ENCODE measurements around the gene POU2F3. TPM values are rescaled to one million over a fixed set of nuclear protein-coding genes. Genes with fewer than 3 reads are reported as not detected.
A peak's percentile ranks its signal among the peaks of the same experiment; 100 is the strongest.

The POU2F3 gene
- total RNA-seq, 4 donors from 2014 or later, result 1.1 to 2.9 (median 1.5) TPM; not detected in 1

- Histone ChIP-seq H3K36me3 (no peaks in the 10 kb centered on the region), H3K4me3 (no peak overlapping the region), H3K4me1 (peaks cover 23 to 56% (median 26%) of the 10 kb centered on the region in 3 donors), H3K27me3 (no peaks in the 10 kb centered on the region), H3K27ac (no peak overlapping the region), H3K9me3 (no peaks in the 10 kb centered on the region)
- TF ChIP-seq CTCF (IDR thresholded peaks at IDR 0.05) (no peak), POLR2A (IDR thresholded peaks at IDR 0.05) (no peak)
- WGBS, 2 donors, result 66 to 72% methylated on average over 5 to 6 of the region's 7 CpGs
- intact Hi-C loops (cut with DNase I), result no loop called here
- no peak for DNase-seq
These were observed 34.3 kb upstream of the POU2F3 start for GRCh38 chr11:120205596-120206161.

GRCh38 chr11:120207512-120207911 is 32.4 kb upstream of the POU2F3 start:
- DNase-seq, result no peak
- no peak for TF ChIP-seq POLR2A (IDR thresholded peaks at IDR 0.05)
- Histone ChIP-seq H3K27ac (peak overlapping the region in 3 of 4 donors; percentile 80 to 90 (median 89)), H3K4me1 (peaks cover 31 to 70% (median 32%) of the 10 kb centered on the region in 3 donors), H3K27me3 (peaks cover 0 to 5% (median 0%) of the 10 kb centered on the region in 4 donors), H3K9me3 (no peaks in the 10 kb centered on the region), H3K4me3 (no peak overlapping the region), H3K36me3 (no peaks in the 10 kb centered on the region)
- intact Hi-C loops (cut with DNase I), result no loop called here
- 69 to 75% methylated on average over 7 of the region's 7 CpGs for WGBS, 2 donors

GRCh38 chr11:120208001-120208441 is 31.9 kb upstream of the POU2F3 start:
- DNase-seq, result no peak
- no peak overlapping the region for H3K4me3 ChIP-seq
- WGBS, 2 donors, result 48 to 61% methylated on average over 13 of the region's 13 CpGs
- peaks cover 0 to 5% (median 0%) of the 10 kb centered on the region in 4 donors for H3K27me3 ChIP-seq
- H3K27ac ChIP-seq, result peak overlapping the region in 3 of 4 donors; percentile 80 to 90 (median 89)
- H3K4me1 ChIP-seq, result peaks cover 32 to 75% (median 33%) of the 10 kb centered on the region in 3 donors
- H3K9me3 ChIP-seq, result no peaks in the 10 kb centered on the region
- H3K36me3 ChIP-seq, result no peaks in the 10 kb centered on the region
- intact Hi-C loops (cut with DNase I), result no loop called here
- TF ChIP-seq CTCF (IDR thresholded peaks at IDR 0.05), result no peak
- TF ChIP-seq POLR2A (IDR thresholded peaks at IDR 0.05), result no peak

- peaks cover 32 to 82% (median 33%) of the 10 kb centered on the region in 3 donors for H3K4me1 ChIP-seq
- no peak for DNase-seq
These were observed 31.2 kb upstream of the POU2F3 start for GRCh38 chr11:120208777-120209176.

GRCh38 chr11:120209746-120210625 is 30.0 kb upstream of the POU2F3 start:
- no peak for DNase-seq
- 6 to 18% methylated on average over 17 to 21 of the region's 26 CpGs for WGBS, 2 donors
- intact Hi-C loops (cut with DNase I), result no loop called here
- Histone ChIP-seq H3K4me1 (peaks cover 33 to 91% (median 34%) of the 10 kb centered on the region in 3 donors), H3K27ac (peak overlapping the region; percentile 79 to 90 (median 84)), H3K9me3 (no peaks in the 10 kb centered on the region), H3K27me3 (peaks cover 0 to 5% (median 0%) of the 10 kb centered on the region in 4 donors), H3K4me3 (peak overlapping the region; percentile 64 to 92 (median 76)), H3K36me3 (peaks cover 0 to 7% (median 0%) of the 10 kb centered on the region in 3 donors)
- TF ChIP-seq CTCF (IDR thresholded peaks at IDR 0.05) (no peak), POLR2A (IDR thresholded peaks at IDR 0.05) (no peak)

More at GRCh38 chr11:120208777-120209176, 31.2 kb upstream of the POU2F3 start:
- Histone ChIP-seq H3K9me3 (no peaks in the 10 kb centered on the region), H3K27ac (peak overlapping the region in 3 of 4 donors; percentile 80 to 90 (median 89)), H3K4me3 (no peak overlapping the region), H3K36me3 (no peaks in the 10 kb centered on the region), H3K27me3 (peaks cover 0 to 5% (median 0%) of the 10 kb centered on the region in 4 donors)
- intact Hi-C loops (cut with DNase I), result no loop called here
- 33 to 44% methylated on average over 4 to 6 of the region's 6 CpGs for WGBS, 2 donors
- no peak for TF ChIP-seq POLR2A (IDR thresholded peaks at IDR 0.05)
- no peak for TF ChIP-seq CTCF (IDR thresholded peaks at IDR 0.05)

Measured in esophagus squamous epithelium (tissue), 5 donors.